ELR (cell line): Measurements from ENCODE around the gene NUDT3.
A peak's percentile ranks its signal among the peaks of the same experiment; 100 is the strongest.
"Not testable (repeated sequence)": the region's sequence is repeated elsewhere in the genome, so short reads cannot be mapped to it uniquely, and the experiment has no call there.

Experiments used
- DNase-seq: peaks from one replicate; pipeline ENCODE4 v3.0.0-alpha.2; 2015; ENCODE audit warnings: low read depth

The NUDT3 gene

GRCh38 chr6:34285448-34286164 is 106.9 kb downstream of the NUDT3 start:
- DNase-seq, result no peak

GRCh38 chr6:34284563-34285447 is 107.7 kb downstream of the NUDT3 start:
- no peak for DNase-seq

- no peak for DNase-seq
Measured at GRCh38 chr6:34281702-34282334, 110.7 kb downstream of the NUDT3 start.

- no peak for DNase-seq
Measured at GRCh38 chr6:34280216-34280615, 112.3 kb downstream of the NUDT3 start.

- no peak for DNase-seq
Measured at GRCh38 chr6:34278833-34279232, 113.6 kb downstream of the NUDT3 start.

GRCh38 chr6:34277763-34278112 is 114.7 kb downstream of the NUDT3 start:
- no peak for DNase-seq

- no peak for DNase-seq
Measured at GRCh38 chr6:34276881-34277762, 115.3 kb downstream of the NUDT3 start.

- DNase-seq, result no peak
Measured at GRCh38 chr6:34276191-34276590, 116.3 kb downstream of the NUDT3 start.

- DNase-seq, result no peak
Measured at GRCh38 chr6:34275128-34275804, 117.2 kb downstream of the NUDT3 start.

GRCh38 chr6:34274129-34274528 is 118.3 kb downstream of the NUDT3 start:
- no peak for DNase-seq

GRCh38 chr6:34273242-34273805 is 119.1 kb downstream of the NUDT3 start:
- DNase-seq, result no peak

- peak; percentile 13 for DNase-seq
Measured at GRCh38 chr6:34272013-34272926, 120.2 kb downstream of the NUDT3 start.

GRCh38 chr6:34269658-34270341 is 122.7 kb downstream of the NUDT3 start:
- not testable (repeated sequence) for DNase-seq

- not testable (repeated sequence) for DNase-seq
Measured at GRCh38 chr6:34269132-34269531, 123.3 kb downstream of the NUDT3 start.

- DNase-seq, result no peak
Measured at GRCh38 chr6:34267746-34268145, 124.7 kb downstream of the NUDT3 start.

- not testable (repeated sequence) for DNase-seq
Measured at GRCh38 chr6:34263484-34263883, 129.0 kb downstream of the NUDT3 start.

GRCh38 chr6:34260576-34261267 is 131.7 kb downstream of the NUDT3 start:
- DNase-seq, result no peak

GRCh38 chr6:34259529-34260069 is 132.9 kb downstream of the NUDT3 start:
- no peak for DNase-seq
